Hepatic stellate cell (primary cell): ENCODE measurements around the gene OR2T1.
"Not testable (repeated sequence)": the region's sequence is repeated elsewhere in the genome, so short reads cannot be mapped to it uniquely, and the experiment has no call there.

Experiments used
- DNase-seq: peaks from one replicate; pipeline ENCODE4 v3.0.0; 2011; ENCODE audit warnings: low spot score

OR2T1 gene

DNA sequence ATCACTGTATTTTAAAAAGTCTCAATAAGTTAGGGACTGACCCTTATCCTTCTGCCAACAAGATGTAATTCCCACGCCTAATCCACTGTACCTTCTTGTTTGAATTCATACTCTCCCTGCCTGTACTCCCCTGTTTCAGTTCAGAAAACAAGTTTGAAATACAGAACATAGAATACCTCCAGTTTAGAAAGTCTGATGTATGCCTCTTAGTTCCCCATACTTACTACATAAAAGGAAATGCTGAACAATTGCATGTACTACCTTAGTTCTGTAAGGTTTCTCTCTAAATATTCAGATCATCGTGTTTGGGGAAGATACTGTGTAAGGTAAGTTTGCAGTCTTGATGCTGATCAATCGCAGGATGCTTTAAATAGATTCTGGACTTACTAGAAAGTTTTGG is 33.5 kb downstream of the OR2T1 start:
- DNase-seq = not testable (repeated sequence)

DNA sequence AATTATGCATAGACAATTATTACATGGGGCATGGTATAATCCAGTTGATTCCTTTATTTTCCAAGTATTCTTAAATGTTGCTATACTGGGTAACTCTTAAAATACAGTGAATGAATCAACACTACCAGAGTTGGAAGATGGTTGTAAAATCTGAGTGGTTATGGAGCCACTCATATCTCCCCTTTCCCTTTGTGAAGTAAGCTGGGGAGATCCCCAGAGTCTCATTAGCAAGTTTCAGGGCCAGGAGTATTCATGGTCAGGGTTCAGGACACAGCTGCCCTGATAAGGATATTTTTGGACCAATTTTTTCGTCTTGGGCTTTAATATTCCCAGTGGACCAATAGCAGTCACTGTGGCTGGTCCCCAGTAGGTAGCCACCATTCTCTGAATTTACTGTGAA is 35.8 kb downstream of the OR2T1 start:
- not testable (repeated sequence) for DNase-seq

DNA sequence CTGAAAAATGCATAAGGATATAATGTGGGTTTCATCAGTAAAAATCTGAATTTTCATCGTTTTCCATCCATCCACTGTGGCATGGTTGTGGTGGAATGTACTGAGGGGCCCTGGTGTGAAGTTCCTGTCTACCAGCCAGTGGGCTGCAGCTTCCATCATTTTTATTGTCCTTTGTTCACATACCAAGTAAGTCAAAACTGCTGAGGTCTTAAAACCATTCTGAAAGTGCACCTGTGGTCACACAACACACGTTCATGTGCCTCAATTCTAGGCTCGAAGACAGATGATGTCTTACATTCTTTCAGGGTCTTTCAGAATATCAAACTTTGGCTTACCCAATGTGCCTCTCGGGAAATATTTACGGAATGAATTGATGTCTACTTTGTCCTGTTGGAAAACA is 36.4 kb downstream of the OR2T1 start:
- DNase-seq = not testable (repeated sequence)

- not testable (repeated sequence) for DNase-seq
Observed at GRCh38 chr1:248442500-248443277, 39.8 kb downstream of the OR2T1 start.

DNA sequence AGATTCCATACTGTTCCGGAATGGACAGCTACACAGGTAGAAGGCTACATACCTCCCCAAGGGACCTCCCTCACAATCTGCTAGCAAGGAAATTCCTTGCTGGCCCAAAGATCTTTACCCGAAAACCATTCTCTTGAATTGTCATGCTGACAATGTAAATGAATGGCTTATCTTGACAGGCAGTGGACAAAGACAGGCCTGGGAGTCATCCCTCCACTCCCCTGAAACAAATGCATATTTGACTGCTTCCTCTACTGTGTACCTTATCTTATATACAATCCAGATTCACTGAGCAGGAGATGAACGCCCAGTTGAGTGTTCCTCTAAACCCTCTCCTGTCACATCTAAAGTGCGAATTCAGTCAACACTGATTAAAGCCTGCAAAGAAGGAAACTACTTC is 41.8 kb downstream of the OR2T1 start:
- DNase-seq = not testable (repeated sequence)

- not testable (repeated sequence) for DNase-seq
Observed at GRCh38 chr1:248445399-248445798, 42.6 kb downstream of the OR2T1 start, which contains the start of gene OR2T2. Gene OR2T2 (plus strand): TSS chr1:248445637. CDS start chr1:248452798, 7,161 bp downstream.

- DNase-seq = not testable (repeated sequence)
Observed at GRCh38 chr1:248448409-248449074, 45.7 kb downstream of the OR2T1 start.

- DNase-seq = not testable (repeated sequence)
Observed at GRCh38 chr1:248449821-248450465, 47.1 kb downstream of the OR2T1 start.

DNA sequence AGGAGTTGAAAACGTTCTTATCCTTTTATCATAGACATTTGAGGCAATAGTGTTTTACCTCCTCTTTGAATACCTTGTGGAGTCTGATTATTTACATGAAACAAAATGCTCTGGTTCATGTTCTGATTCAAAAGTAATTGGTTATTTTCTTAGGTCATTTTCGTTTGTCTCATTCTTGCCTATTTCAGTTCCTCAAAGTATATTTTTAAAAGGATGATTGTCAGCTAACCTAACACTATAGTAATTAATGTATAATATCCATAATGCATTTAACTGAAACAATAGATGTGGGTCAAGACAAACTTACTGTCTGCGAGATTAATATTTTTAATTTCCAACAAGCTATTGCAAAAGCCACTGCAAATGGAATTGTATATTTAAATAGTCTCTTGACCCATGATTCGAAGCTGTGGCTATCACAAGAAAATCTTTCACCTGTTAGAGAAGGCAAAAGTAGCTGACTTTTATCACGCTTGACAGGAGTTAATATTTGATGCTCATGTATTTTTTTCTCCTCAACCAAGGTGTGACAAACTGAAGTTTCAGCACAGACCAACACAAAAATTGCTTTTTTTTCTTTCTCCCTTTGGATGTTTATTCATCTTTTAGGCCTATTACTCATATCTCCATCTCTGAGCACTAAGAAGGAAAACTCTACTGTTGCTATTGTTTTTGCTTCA is 47.8 kb downstream of the OR2T1 start:
- DNase-seq = not testable (repeated sequence)

GRCh38 chr1:248453619-248454018 is 50.8 kb downstream of the OR2T1 start:
- DNase-seq = not testable (repeated sequence)

DNA sequence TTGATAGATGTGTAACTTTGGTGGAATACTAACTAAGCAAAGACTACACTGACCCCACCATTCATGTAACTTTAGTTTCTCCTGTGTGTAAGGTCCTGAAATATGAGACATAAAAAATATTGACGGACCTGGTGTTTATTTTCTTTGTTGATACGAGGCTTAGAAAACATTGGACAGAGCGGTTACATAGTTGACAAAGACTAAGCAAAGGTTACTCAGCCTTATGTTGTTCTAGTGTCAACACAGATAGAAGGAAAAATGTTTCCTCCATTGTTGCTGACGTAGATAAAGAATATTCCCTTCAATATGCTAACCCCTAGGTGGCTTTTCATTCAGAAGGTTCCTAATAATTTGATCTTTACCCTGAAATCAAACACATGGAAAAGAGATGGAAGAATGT is 52.2 kb downstream of the OR2T1 start:
- not testable (repeated sequence) for DNase-seq

DNA sequence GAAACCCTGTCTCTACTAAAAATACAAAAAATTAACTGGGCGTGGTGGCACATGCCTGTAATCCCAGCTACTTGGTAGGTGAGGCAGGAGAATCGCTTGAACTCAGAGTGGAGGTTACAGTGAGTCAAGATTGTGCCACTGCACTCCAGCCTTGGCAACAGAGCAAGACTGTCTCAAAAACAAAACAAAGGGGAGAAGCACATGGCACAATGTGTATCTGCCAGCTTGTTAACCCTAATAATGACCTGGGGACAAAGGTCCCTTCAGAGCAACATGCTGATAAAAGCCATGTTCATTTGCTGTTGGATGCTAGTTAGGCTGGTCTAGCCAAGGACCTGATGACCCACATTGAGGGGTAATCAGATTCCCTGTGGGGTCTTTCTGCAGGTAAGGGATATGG is 53.8 kb downstream of the OR2T1 start:
- DNase-seq = not testable (repeated sequence)
